Activated CD4-positive, alpha-beta T cell treated with anti-CD3 and anti-CD28 coated beads, Interleukin-2, Interleukin-6, amounts not matched to agents 100 ng/mL and 50 ng/mL, durations not matched to agents 16 hours and 8 hours (primary cell): Measurements from ENCODE around the gene ADAMTS2.

Experiments
- DNase-seq: peaks from one replicate; pipeline ENCODE4 v3.0.0-alpha.2; 2020

The ADAMTS2 gene

GRCh38 chr5:179371681-179372680 is 26.7 kb upstream of the ADAMTS2 start:
- DNase-seq = no peak

GRCh38 chr5:179371121-179371510 is 25.9 kb upstream of the ADAMTS2 start:
- no peak for DNase-seq

GRCh38 chr5:179370490-179371120 is 25.3 kb upstream of the ADAMTS2 start:
- DNase-seq = no peak

- DNase-seq = no peak
Observed at GRCh38 chr5:179369530-179369884, 24.2 kb upstream of the ADAMTS2 start.

GRCh38 chr5:179368806-179369529 is 23.7 kb upstream of the ADAMTS2 start:
- no peak for DNase-seq

GRCh38 chr5:179368126-179368805 is 23.0 kb upstream of the ADAMTS2 start:
- no peak for DNase-seq

GRCh38 chr5:179367491-179367890 is 22.2 kb upstream of the ADAMTS2 start:
- no peak for DNase-seq

GRCh38 chr5:179362355-179362754 is 17.1 kb upstream of the ADAMTS2 start:
- no peak for DNase-seq

GRCh38 chr5:179361037-179361603 is 15.9 kb upstream of the ADAMTS2 start:
- DNase-seq = no peak

GRCh38 chr5:179357031-179357430 is 11.8 kb upstream of the ADAMTS2 start:
- DNase-seq = no peak

GRCh38 chr5:179355976-179356974 is 11.0 kb upstream of the ADAMTS2 start:
- no peak for DNase-seq

GRCh38 chr5:179354305-179354882 is 9.1 kb upstream of the ADAMTS2 start:
- no peak for DNase-seq

- no peak for DNase-seq
Observed at GRCh38 chr5:179348843-179349242, 3.6 kb upstream of the ADAMTS2 start.

- DNase-seq = no peak
Observed at GRCh38 chr5:179348011-179348530, 2.8 kb upstream of the ADAMTS2 start.

GRCh38 chr5:179347581-179347980 is 2.3 kb upstream of the ADAMTS2 start:
- no peak for DNase-seq

- no peak for DNase-seq
Observed at GRCh38 chr5:179346875-179347274, 1.6 kb upstream of the ADAMTS2 start.

GRCh38 chr5:179346401-179346800 is 1.1 kb upstream of the ADAMTS2 start:
- no peak for DNase-seq

GRCh38 chr5:179345183-179345432 is 153 bp downstream of the ADAMTS2 start:
- DNase-seq = no peak

GRCh38 chr5:179344431-179345182 is 654 bp downstream of the ADAMTS2 start:
- DNase-seq = no peak
